ENCODE data around the gene NIPBL.
"Not testable (repeated sequence)": the region's sequence is repeated elsewhere in the genome, so short reads cannot be mapped to it uniquely, and the experiment has no call there.

NIPBL gene

GRCh38 chr5:37086026-37086425, 209.5 kb downstream of the NIPBL start:
- DNase-seq (ENCODE audit: low read depth in 1 of 2, low spot score in 1 of 2): not testable (repeated sequence)

GRCh38 chr5:37086466-37087173, 210.1 kb downstream of the NIPBL start:
- no peak for DNase-seq (ENCODE audit: low read depth in 1 of 2, low spot score in 1 of 2)

- DNase-seq (ENCODE audit: low read depth in 1 of 2, low spot score in 1 of 2): no peak
Observed at GRCh38 chr5:37088009-37088408, 211.4 kb downstream of the NIPBL start.

GRCh38 chr5:37090123-37090726, 213.7 kb downstream of the NIPBL start:
- no peak for DNase-seq (ENCODE audit: low read depth in 1 of 2, low spot score in 1 of 2)

GRCh38 chr5:37090781-37091180, 214.2 kb downstream of the NIPBL start:
- no peak for DNase-seq (ENCODE audit: low read depth in 1 of 2, low spot score in 1 of 2)

- DNase-seq (ENCODE audit: low read depth in 1 of 2, low spot score in 1 of 2): not testable (repeated sequence)
Observed at GRCh38 chr5:37093795-37094194, 217.2 kb downstream of the NIPBL start.

GRCh38 chr5:37099267-37099666, 222.7 kb downstream of the NIPBL start:
- not testable (repeated sequence) for DNase-seq (ENCODE audit: low read depth in 1 of 2, low spot score in 1 of 2)

GRCh38 chr5:37103302-37103701, 226.7 kb downstream of the NIPBL start:
- DNase-seq (ENCODE audit: low read depth in 1 of 2, low spot score in 1 of 2): no peak

- no peak for DNase-seq (ENCODE audit: low read depth in 1 of 2, low spot score in 1 of 2)
Observed at GRCh38 chr5:37109338-37109737, 232.8 kb downstream of the NIPBL start.

GRCh38 chr5:37110135-37110534, 233.6 kb downstream of the NIPBL start:
- DNase-seq (ENCODE audit: low read depth in 1 of 2, low spot score in 1 of 2): no peak

GRCh38 chr5:37111426-37112382, 235.1 kb downstream of the NIPBL start:
- DNase-seq (ENCODE audit: low read depth in 1 of 2, low spot score in 1 of 2): no peak

- no peak for DNase-seq (ENCODE audit: low read depth in 1 of 2, low spot score in 1 of 2)
Observed at GRCh38 chr5:37112383-37112991, 235.9 kb downstream of the NIPBL start.
